ENCODE results near the gene CA11.

Gene CA11

GRCh38 chr19:48644839-48645619 is 958 bp downstream of the CA11 start:
- H3K27ac ChIP-seq (replicated peaks): no peak overlapping the region
- peak in 1 of 2 experiments; percentile 72 for DNase-seq (ENCODE audit: low read depth in 1 of 2, low spot score in 1 of 2)
- H3K27me3 ChIP-seq (ENCODE audit: insufficient read depth, poor library complexity, severe bottlenecking): no peaks in the 10 kb centered on the region
- TF ChIP-seq REST (IDR thresholded peaks at IDR 0.05; ENCODE audit: insufficient replicate concordance, low read depth) (no peak), POLR2AphosphoS5 (IDR thresholded peaks at IDR 0.05; ENCODE audit: low read depth) (no peak), CTCF (IDR thresholded peaks at IDR 0.05; ENCODE audit: insufficient read depth, low read length) (no peak), SPI1 (IDR thresholded peaks at IDR 0.05; ENCODE audit: borderline replicate concordance, low read depth) (no peak), GABPA (IDR thresholded peaks at IDR 0.05; ENCODE audit: low read depth) (no peak)
- H3K4me3 ChIP-seq (replicated peaks; ENCODE audit: insufficient read depth, low read length): no peak overlapping the region

- H3K4me3 ChIP-seq (replicated peaks; ENCODE audit: insufficient read depth, low read length): no peak overlapping the region
- DNase-seq (ENCODE audit: low read depth in 1 of 2, low spot score in 1 of 2): no peak
- TF ChIP-seq GABPA (IDR thresholded peaks at IDR 0.05; ENCODE audit: low read depth) (no peak), REST (IDR thresholded peaks at IDR 0.05; ENCODE audit: insufficient replicate concordance, low read depth) (no peak), POLR2AphosphoS5 (IDR thresholded peaks at IDR 0.05; ENCODE audit: low read depth) (no peak)
- no peak overlapping the region for H3K27ac ChIP-seq (replicated peaks)
- H3K27me3 ChIP-seq (ENCODE audit: insufficient read depth, poor library complexity, severe bottlenecking): no peaks in the 10 kb centered on the region
Observed at GRCh38 chr19:48644355-48644754, 1.6 kb downstream of the CA11 start.

GRCh38 chr19:48642862-48643261 is 3.1 kb downstream of the CA11 start:
- H3K27ac ChIP-seq (replicated peaks): no peak overlapping the region
- TF ChIP-seq GABPA (IDR thresholded peaks at IDR 0.05; ENCODE audit: low read depth): no peak
- no peak for TF ChIP-seq CTCF (IDR thresholded peaks at IDR 0.05; ENCODE audit: insufficient read depth, low read length)
- TF ChIP-seq SPI1 (IDR thresholded peaks at IDR 0.05; ENCODE audit: borderline replicate concordance, low read depth): no peak
- no peak for TF ChIP-seq POLR2AphosphoS5 (IDR thresholded peaks at IDR 0.05; ENCODE audit: low read depth)
- TF ChIP-seq REST (IDR thresholded peaks at IDR 0.05; ENCODE audit: insufficient replicate concordance, low read depth): no peak
- H3K4me3 ChIP-seq (replicated peaks; ENCODE audit: insufficient read depth, low read length): no peak overlapping the region
- no peak for DNase-seq (ENCODE audit: low read depth in 1 of 2, low spot score in 1 of 2)
- H3K27me3 ChIP-seq (ENCODE audit: insufficient read depth, poor library complexity, severe bottlenecking): no peaks in the 10 kb centered on the region
